ENCODE data around the gene SRSF1.
"Not testable (repeated sequence)": the region's sequence is repeated elsewhere in the genome, so short reads cannot be mapped to it uniquely, and the experiment has no call there.

SRSF1 gene

GRCh38 chr17:58006924-58007780 is at the start of gene SRSF1:
TSS of gene SRSF1 (minus strand) at chr17:58007246. CDS start at chr17:58007137, 109 bp downstream.
- peak; percentile 94 to 97 for DNase-seq (ENCODE audit: low read depth in 1 of 2, low spot score in 1 of 2)

GRCh38 chr17:58056476-58056875 is 49.4 kb upstream of the SRSF1 start:
- no peak for DNase-seq (ENCODE audit: low read depth in 1 of 2, low spot score in 1 of 2)

GRCh38 chr17:58054641-58055040 is 47.6 kb upstream of the SRSF1 start:
- DNase-seq (ENCODE audit: low read depth in 1 of 2, low spot score in 1 of 2), result no peak

- DNase-seq (ENCODE audit: low read depth in 1 of 2, low spot score in 1 of 2), result peak in 1 of 2 donors; percentile 1
Observed at GRCh38 chr17:58052945-58053715, 46.1 kb upstream of the SRSF1 start.

- DNase-seq (ENCODE audit: low read depth in 1 of 2, low spot score in 1 of 2), result no peak
Observed at GRCh38 chr17:58052407-58052806, 45.4 kb upstream of the SRSF1 start.

GRCh38 chr17:58051468-58051867 is 44.4 kb upstream of the SRSF1 start:
- no peak for DNase-seq (ENCODE audit: low read depth in 1 of 2, low spot score in 1 of 2)

GRCh38 chr17:58050966-58051365 is 43.9 kb upstream of the SRSF1 start:
- no peak for DNase-seq (ENCODE audit: low read depth in 1 of 2, low spot score in 1 of 2)

- DNase-seq (ENCODE audit: low read depth in 1 of 2, low spot score in 1 of 2), result no peak
Observed at GRCh38 chr17:58049533-58049932, 42.5 kb upstream of the SRSF1 start.

GRCh38 chr17:58047376-58048150 is 40.5 kb upstream of the SRSF1 start:
- DNase-seq (ENCODE audit: low read depth in 1 of 2, low spot score in 1 of 2), result no peak

- no peak for DNase-seq (ENCODE audit: low read depth in 1 of 2, low spot score in 1 of 2)
Observed at GRCh38 chr17:58046239-58047094, 39.4 kb upstream of the SRSF1 start.

GRCh38 chr17:58044256-58044655 is 37.2 kb upstream of the SRSF1 start:
- not testable (repeated sequence) for DNase-seq (ENCODE audit: low read depth in 1 of 2, low spot score in 1 of 2)

- DNase-seq (ENCODE audit: low read depth in 1 of 2, low spot score in 1 of 2), result no peak
Observed at GRCh38 chr17:58043221-58044181, 36.5 kb upstream of the SRSF1 start.

GRCh38 chr17:58041161-58041560 is 34.1 kb upstream of the SRSF1 start:
- no peak for DNase-seq (ENCODE audit: low read depth in 1 of 2, low spot score in 1 of 2)

GRCh38 chr17:58040386-58040785 is 33.3 kb upstream of the SRSF1 start:
- no peak for DNase-seq (ENCODE audit: low read depth in 1 of 2, low spot score in 1 of 2)

- no peak for DNase-seq (ENCODE audit: low read depth in 1 of 2, low spot score in 1 of 2)
Observed at GRCh38 chr17:58039975-58040374, 32.9 kb upstream of the SRSF1 start.

- DNase-seq (ENCODE audit: low read depth in 1 of 2, low spot score in 1 of 2), result no peak
Observed at GRCh38 chr17:58032691-58033415, 25.8 kb upstream of the SRSF1 start.

- DNase-seq (ENCODE audit: low read depth in 1 of 2, low spot score in 1 of 2), result no peak
Observed at GRCh38 chr17:58028578-58028977, 21.5 kb upstream of the SRSF1 start.

- no peak for DNase-seq (ENCODE audit: low read depth in 1 of 2, low spot score in 1 of 2)
Observed at GRCh38 chr17:58020401-58020800, 13.4 kb upstream of the SRSF1 start.

- no peak for DNase-seq (ENCODE audit: low read depth in 1 of 2, low spot score in 1 of 2)
Observed at GRCh38 chr17:58019521-58019920, 12.5 kb upstream of the SRSF1 start.

All from activated T-helper 1 cell treated with anti-CD3 and anti-CD28 coated beads, Interleukin-2, amount 50 U/mL, for 16 hours (primary cell).